ENCODE data around the gene WWC2. TPM values are rescaled to one million over a fixed set of nuclear protein-coding genes. Genes with fewer than 3 reads are reported as not detected.

The WWC2 gene
- polyA plus RNA-seq, 2 of the 4 experiments (the other 2 are of a cell fraction) = 14.9 to 26.9 TPM

GRCh38 chr4:183071222-183071621 is 27.8 kb upstream of the WWC2 start:
- ATAC-seq (no peak), FAIRE-seq (no peak), DNase-seq (ENCODE audit: low read depth in 1 of 2, low spot score in 1 of 2) (no peak)
- Histone ChIP-seq H3K4me1 (peaks cover 12% of the 10 kb centered on the region; the same call in 2 of the 3 replicates), H3K9me3 (0 out of 3 replicates have a peak, but pooled peaks cover 9% of the 10 kb centered on the region), H3K27ac (no peak overlapping the region), H3K4me2 (no peak overlapping the region), H3K4me3 (no peak overlapping the region)
- no peak for TF ChIP-seq FOSL2 (IDR thresholded peaks at IDR 0.05)
- no peak for TF ChIP-seq FOSL2 (CRISPR knock-in tag; IDR thresholded peaks at IDR 0.05)
- no peak for TF ChIP-seq MAFK (IDR thresholded peaks at IDR 0.05; ENCODE audit: partially characterized antibody)
- no peak for TF ChIP-seq BHLHE40 (IDR thresholded peaks at IDR 0.05; ENCODE audit: low read depth, low read length)
- TF ChIP-seq EHF (CRISPR knock-in tag; IDR thresholded peaks at IDR 0.05) = no peak
- no peak for TF ChIP-seq BCL3 (IDR thresholded peaks at IDR 0.05)
- no peak for TF ChIP-seq POLR2AphosphoS2 (conservative IDR thresholded peaks at IDR 0.05; ENCODE audit: low read length)
- TF ChIP-seq TP53 (CRISPR knock-in tag; IDR thresholded peaks at IDR 0.05) = no peak
- no peak for TF ChIP-seq MAZ (IDR thresholded peaks at IDR 0.05; ENCODE audit: borderline replicate concordance, low read depth, low read length)
- TF ChIP-seq HES2 (IDR thresholded peaks at IDR 0.05) = no peak
- TF ChIP-seq ATOH8 (CRISPR knock-in tag; IDR thresholded peaks at IDR 0.05; ENCODE audit: low read depth) = no peak
- no peak for TF ChIP-seq CEBPB (IDR thresholded peaks at IDR 0.05)
- TF ChIP-seq MYC (IDR thresholded peaks at IDR 0.05; ENCODE audit: borderline replicate concordance, low read length) = no peak
- TF ChIP-seq ZFP36 (IDR thresholded peaks at IDR 0.05; ENCODE audit: borderline replicate concordance, partially characterized antibody) = no peak
- no peak for TF ChIP-seq RCOR1 (IDR thresholded peaks at IDR 0.05; ENCODE audit: low read depth, low read length)
- TF ChIP-seq FOSB (CRISPR knock-in tag; IDR thresholded peaks at IDR 0.05) = no peak
- CTCF ChIA-PET = interaction anchor here (1.0 to 3.0 kb wide), 3 partner anchors 179 to 194 kb away, joined by 3 to 12 read pairs (median 4); no protein-coding TSS in a partner anchor
- POLR2A ChIA-PET = no interaction called here

- ATAC-seq (no peak), FAIRE-seq (no peak), DNase-seq (ENCODE audit: low read depth in 1 of 2, low spot score in 1 of 2) (no peak)
- no peak overlapping the region for H3K4me2 ChIP-seq
- POLR2A ChIA-PET = no interaction called here
- H3K9me3 ChIP-seq = 0 out of 3 replicates have a peak, but pooled peaks cover 9% of the 10 kb centered on the region
- 84% methylated on average over 2 of the region's 2 CpGs for WGBS (ENCODE audit: missing lambda C conversion rate)
- no peak overlapping the region for H3K27ac ChIP-seq
- peaks cover 12% of the 10 kb centered on the region; the same call in 2 of the 3 replicates for H3K4me1 ChIP-seq
- no peak overlapping the region for H3K4me3 ChIP-seq
- TF ChIP-seq HES2 (IDR thresholded peaks at IDR 0.05) = no peak
- no peak for TF ChIP-seq BHLHE40 (IDR thresholded peaks at IDR 0.05; ENCODE audit: low read depth, low read length)
- TF ChIP-seq RCOR1 (IDR thresholded peaks at IDR 0.05; ENCODE audit: low read depth, low read length) = no peak
- no peak for TF ChIP-seq RAD21 (conservative IDR thresholded peaks at IDR 0.05 in 1 of 2, IDR thresholded peaks at IDR 0.05 in 1 of 2)
- TF ChIP-seq CBX8 (IDR thresholded peaks at IDR 0.05) = no peak
- CTCF ChIA-PET = interaction anchor here (1.3 to 5.0 kb wide), 6 partner anchors 12 to 191 kb away, joined by 4 to 44 read pairs (median 11); no protein-coding TSS in a partner anchor
These were observed 26.9 kb upstream of the WWC2 start for GRCh38 chr4:183072176-183072575.

- ChIA-PET POLR2A (no interaction called here), CTCF (interaction anchor here (0.6 to 8.5 kb wide), 26 partner anchors 9 to 328 kb away, joined by 3 to 168 read pairs (median 4); partner anchors contain the start of gene WWC2)
- Histone ChIP-seq H3K9me3 (0 out of 3 replicates have a peak, but pooled peaks cover 3% of the 10 kb centered on the region), H3K4me1 (peaks cover 12% of the 10 kb centered on the region; the same call in 2 of the 3 replicates), H3K27ac (no peak overlapping the region; a peak in 1 of 6 replicates), H3K4me2 (0 out of 3 replicates have a peak overlapping the region, but pooled peaks have one; percentile 16), H3K4me3 (no peak overlapping the region)
- no peak for ATAC-seq
- TF ChIP-seq FOSB (CRISPR knock-in tag; IDR thresholded peaks at IDR 0.05) (no peak), CTCF (IDR thresholded peaks at IDR 0.05) (peak; percentile 20; the same call in 1 of the 3 replicates)
- no peak for FAIRE-seq
- WGBS (ENCODE audit: missing lambda C conversion rate) = 11% methylated on average over 2 of the region's 2 CpGs
- no peak for DNase-seq (ENCODE audit: low read depth in 1 of 2, low spot score in 1 of 2)
These were observed 25.3 kb upstream of the WWC2 start for GRCh38 chr4:183073838-183074145.

All from A549 (cell line).